ENCODE measurements around the gene ALPL.

Gene ALPL

GRCh38 chr1:21497466-21498061 lies 11.7 kb upstream of the ALPL start:
- no peaks in the 10 kb centered on the region for H3K79me1 ChIP-seq (ENCODE audit: low read length)
- H3K14ac ChIP-seq (ENCODE audit: low read length): no peak overlapping the region
- no peak overlapping the region for H3K18ac ChIP-seq (ENCODE audit: low read length)
- H2AFZ ChIP-seq (ENCODE audit: insufficient read depth, low read length, poor library complexity): no peak overlapping the region
- H2AK5ac ChIP-seq (ENCODE audit: low read length): no peak overlapping the region
- H2BK12ac ChIP-seq (ENCODE audit: low read length): no peak overlapping the region
- H3K9ac ChIP-seq (ENCODE audit: low read length): no peak overlapping the region
- no peak overlapping the region for H4K8ac ChIP-seq (ENCODE audit: low read depth, low read length)
- H3K4me3 ChIP-seq (ENCODE audit: low read depth, low read length): no peak overlapping the region
- no CpG with 5 or more reads among the region's 7 CpGs for WGBS (ENCODE audit: extremely low coverage, insufficient coverage, insufficient read length)
- no peak overlapping the region for H3K27ac ChIP-seq (ENCODE audit: low read depth, low read length)
- no peak overlapping the region for H3K4me2 ChIP-seq (ENCODE audit: low read length)
- H4K12ac ChIP-seq (ENCODE audit: low read depth, low read length): no peak overlapping the region
- no peak overlapping the region for H2BK5ac ChIP-seq (ENCODE audit: low read depth, low read length, poor library complexity)
- no peak overlapping the region for H4K91ac ChIP-seq (ENCODE audit: low read depth, low read length)
- no peaks in the 10 kb centered on the region for H3K9me3 ChIP-seq (ENCODE audit: insufficient read depth, low read depth, low read length)
- no peaks in the 10 kb centered on the region for H3K4me1 ChIP-seq (ENCODE audit: control insufficient read depth in 1 of 2, insufficient read depth in 2 of 2, low read length in 2 of 2)
- no peak for DNase-seq
- no peaks in the 10 kb centered on the region for H3K36me3 ChIP-seq (ENCODE audit: control insufficient read depth in 1 of 2, insufficient read depth in 2 of 2, low read length in 2 of 2)
- H3K27me3 ChIP-seq (ENCODE audit: insufficient read depth, low read length): no peaks in the 10 kb centered on the region
- H2BK120ac ChIP-seq (ENCODE audit: insufficient read depth, low read length, poor library complexity): no peak overlapping the region
- H3K23ac ChIP-seq (ENCODE audit: low read length): no peak overlapping the region
- no peaks in the 10 kb centered on the region for H3K79me2 ChIP-seq (ENCODE audit: control insufficient read depth, insufficient read depth, low read length, poor library complexity)
- no peak overlapping the region for H3K4ac ChIP-seq (ENCODE audit: low read depth, low read length)

- Histone ChIP-seq H4K12ac (ENCODE audit: low read depth, low read length) (no peak overlapping the region), H3K9ac (ENCODE audit: low read length) (no peak overlapping the region), H3K23ac (ENCODE audit: low read length) (no peak overlapping the region), H3K14ac (ENCODE audit: low read length) (no peak overlapping the region), H3K79me2 (ENCODE audit: control insufficient read depth, insufficient read depth, low read length, poor library complexity) (no peaks in the 10 kb centered on the region), H2AK5ac (ENCODE audit: low read length) (no peak overlapping the region), H2BK5ac (ENCODE audit: low read depth, low read length, poor library complexity) (no peak overlapping the region), H2AFZ (ENCODE audit: insufficient read depth, low read length, poor library complexity) (no peak overlapping the region), H3K27me3 (ENCODE audit: insufficient read depth, low read length) (no peaks in the 10 kb centered on the region), H3K4me1 (ENCODE audit: control insufficient read depth in 1 of 2, insufficient read depth in 2 of 2, low read length in 2 of 2) (no peaks in the 10 kb centered on the region), H3K79me1 (ENCODE audit: low read length) (no peaks in the 10 kb centered on the region), H3K18ac (ENCODE audit: low read length) (no peak overlapping the region), H3K4ac (ENCODE audit: low read depth, low read length) (no peak overlapping the region), H4K8ac (ENCODE audit: low read depth, low read length) (no peak overlapping the region), H3K4me2 (ENCODE audit: low read length) (no peak overlapping the region), H3K9me3 (ENCODE audit: insufficient read depth, low read depth, low read length) (no peaks in the 10 kb centered on the region), H2BK120ac (ENCODE audit: insufficient read depth, low read length, poor library complexity) (no peak overlapping the region), H2BK12ac (ENCODE audit: low read length) (no peak overlapping the region), H3K4me3 (ENCODE audit: low read depth, low read length) (no peak overlapping the region), H3K36me3 (ENCODE audit: control insufficient read depth in 1 of 2, insufficient read depth in 2 of 2, low read length in 2 of 2) (no peaks in the 10 kb centered on the region), H3K27ac (ENCODE audit: low read depth, low read length) (no peak overlapping the region), H4K91ac (ENCODE audit: low read depth, low read length) (no peak overlapping the region)
- no peak for DNase-seq
- no CpG with 5 or more reads among the region's 1 CpG for WGBS (ENCODE audit: extremely low coverage, insufficient coverage, insufficient read length)
These were observed 9.8 kb upstream of the ALPL start for GRCh38 chr1:21499283-21499950.

- Histone ChIP-seq H3K4me2 (ENCODE audit: low read length) (no peak overlapping the region), H2BK12ac (ENCODE audit: low read length) (no peak overlapping the region), H3K9me3 (ENCODE audit: insufficient read depth, low read depth, low read length) (no peaks in the 10 kb centered on the region), H3K36me3 (ENCODE audit: control insufficient read depth in 1 of 2, insufficient read depth in 2 of 2, low read length in 2 of 2) (no peaks in the 10 kb centered on the region), H4K12ac (ENCODE audit: low read depth, low read length) (no peak overlapping the region), H2BK120ac (ENCODE audit: insufficient read depth, low read length, poor library complexity) (no peak overlapping the region), H3K79me1 (ENCODE audit: low read length) (no peaks in the 10 kb centered on the region), H3K9ac (ENCODE audit: low read length) (no peak overlapping the region), H3K4me1 (ENCODE audit: control insufficient read depth in 1 of 2, insufficient read depth in 2 of 2, low read length in 2 of 2) (peaks cover 3 to 4% of the 10 kb centered on the region in 2 experiments), H4K91ac (ENCODE audit: low read depth, low read length) (no peak overlapping the region), H4K8ac (ENCODE audit: low read depth, low read length) (no peak overlapping the region), H2BK5ac (ENCODE audit: low read depth, low read length, poor library complexity) (no peak overlapping the region), H2AK5ac (ENCODE audit: low read length) (no peak overlapping the region), H3K27ac (ENCODE audit: low read depth, low read length) (no peak overlapping the region), H3K4me3 (ENCODE audit: low read depth, low read length) (no peak overlapping the region), H3K23ac (ENCODE audit: low read length) (no peak overlapping the region), H3K79me2 (ENCODE audit: control insufficient read depth, insufficient read depth, low read length, poor library complexity) (no peaks in the 10 kb centered on the region), H2AFZ (ENCODE audit: insufficient read depth, low read length, poor library complexity) (no peak overlapping the region), H3K4ac (ENCODE audit: low read depth, low read length) (no peak overlapping the region), H3K27me3 (ENCODE audit: insufficient read depth, low read length) (no peaks in the 10 kb centered on the region), H3K18ac (ENCODE audit: low read length) (no peak overlapping the region), H3K14ac (ENCODE audit: low read length) (no peak overlapping the region)
- DNase-seq: no peak
- WGBS (ENCODE audit: extremely low coverage, insufficient coverage, insufficient read length): no CpG with 5 or more reads among the region's 7 CpGs
These were observed 5.4 kb upstream of the ALPL start for GRCh38 chr1:21503706-21504377.

GRCh38 chr1:21506804-21507203 lies 2.4 kb upstream of the ALPL start:
- H3K4me2 ChIP-seq (ENCODE audit: low read length): no peak overlapping the region
- H3K14ac ChIP-seq (ENCODE audit: low read length): no peak overlapping the region
- no peak overlapping the region for H3K4ac ChIP-seq (ENCODE audit: low read depth, low read length)
- no peak overlapping the region for H3K9ac ChIP-seq (ENCODE audit: low read length)
- no peak overlapping the region for H2BK12ac ChIP-seq (ENCODE audit: low read length)
- H3K27ac ChIP-seq (ENCODE audit: low read depth, low read length): no peak overlapping the region
- H4K12ac ChIP-seq (ENCODE audit: low read depth, low read length): no peak overlapping the region
- no peak overlapping the region for H2BK5ac ChIP-seq (ENCODE audit: low read depth, low read length, poor library complexity)
- no peak for DNase-seq
- H3K79me1 ChIP-seq (ENCODE audit: low read length): no peaks in the 10 kb centered on the region
- H3K79me2 ChIP-seq (ENCODE audit: control insufficient read depth, insufficient read depth, low read length, poor library complexity): no peaks in the 10 kb centered on the region
- whole genome bisulfite sequencing (ENCODE audit: extremely low coverage, insufficient coverage, insufficient read length): no CpG with 5 or more reads among the region's 4 CpGs
- no peak overlapping the region for H2AK5ac ChIP-seq (ENCODE audit: low read length)
- no peaks in the 10 kb centered on the region for H3K36me3 ChIP-seq (ENCODE audit: control insufficient read depth in 1 of 2, insufficient read depth in 2 of 2, low read length in 2 of 2)
- H2BK120ac ChIP-seq (ENCODE audit: insufficient read depth, low read length, poor library complexity): no peak overlapping the region
- no peak overlapping the region for H4K8ac ChIP-seq (ENCODE audit: low read depth, low read length)
- H3K18ac ChIP-seq (ENCODE audit: low read length): no peak overlapping the region
- H4K91ac ChIP-seq (ENCODE audit: low read depth, low read length): no peak overlapping the region
- no peak overlapping the region for H3K23ac ChIP-seq (ENCODE audit: low read length)
- H3K9me3 ChIP-seq (ENCODE audit: insufficient read depth, low read depth, low read length): no peaks in the 10 kb centered on the region
- no peaks in the 10 kb centered on the region for H3K27me3 ChIP-seq (ENCODE audit: insufficient read depth, low read length)
- peaks cover 16 to 17% of the 10 kb centered on the region in 2 experiments for H3K4me1 ChIP-seq (ENCODE audit: control insufficient read depth in 1 of 2, insufficient read depth in 2 of 2, low read length in 2 of 2)
- H2AFZ ChIP-seq (ENCODE audit: insufficient read depth, low read length, poor library complexity): no peak overlapping the region
- no peak overlapping the region for H3K4me3 ChIP-seq (ENCODE audit: low read depth, low read length)
